Measurements from ENCODE around the gene ECPAS. TPM values are rescaled to one million over a fixed set of nuclear protein-coding genes. Genes with fewer than 3 reads are reported as not detected.

The ECPAS gene
- total RNA-seq, 1 experiment from 2014 or later = 116 TPM

DNA sequence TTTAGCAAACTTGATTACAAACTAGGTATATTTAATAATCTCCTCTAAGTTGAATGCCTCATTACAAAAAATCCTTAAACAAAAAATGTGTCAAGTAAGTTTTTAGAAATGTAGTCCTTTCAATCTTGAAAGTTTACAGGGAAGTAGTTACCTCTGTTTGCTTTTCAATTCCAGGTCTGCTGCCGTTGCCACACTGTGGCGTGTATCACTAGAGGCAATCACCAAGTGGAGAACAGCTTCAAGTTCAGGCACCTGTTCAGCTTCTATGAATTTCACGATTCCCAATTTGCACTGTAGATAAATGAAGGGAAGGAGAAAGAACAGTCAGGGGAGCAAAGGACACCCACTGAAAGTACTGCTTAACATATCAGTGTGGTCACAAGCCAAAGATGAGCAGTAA lies 51.1 kb downstream of the ECPAS start:
- DNase-seq (ENCODE audit: low spot score) = no peak
- TF ChIP-seq, protein P1, sequence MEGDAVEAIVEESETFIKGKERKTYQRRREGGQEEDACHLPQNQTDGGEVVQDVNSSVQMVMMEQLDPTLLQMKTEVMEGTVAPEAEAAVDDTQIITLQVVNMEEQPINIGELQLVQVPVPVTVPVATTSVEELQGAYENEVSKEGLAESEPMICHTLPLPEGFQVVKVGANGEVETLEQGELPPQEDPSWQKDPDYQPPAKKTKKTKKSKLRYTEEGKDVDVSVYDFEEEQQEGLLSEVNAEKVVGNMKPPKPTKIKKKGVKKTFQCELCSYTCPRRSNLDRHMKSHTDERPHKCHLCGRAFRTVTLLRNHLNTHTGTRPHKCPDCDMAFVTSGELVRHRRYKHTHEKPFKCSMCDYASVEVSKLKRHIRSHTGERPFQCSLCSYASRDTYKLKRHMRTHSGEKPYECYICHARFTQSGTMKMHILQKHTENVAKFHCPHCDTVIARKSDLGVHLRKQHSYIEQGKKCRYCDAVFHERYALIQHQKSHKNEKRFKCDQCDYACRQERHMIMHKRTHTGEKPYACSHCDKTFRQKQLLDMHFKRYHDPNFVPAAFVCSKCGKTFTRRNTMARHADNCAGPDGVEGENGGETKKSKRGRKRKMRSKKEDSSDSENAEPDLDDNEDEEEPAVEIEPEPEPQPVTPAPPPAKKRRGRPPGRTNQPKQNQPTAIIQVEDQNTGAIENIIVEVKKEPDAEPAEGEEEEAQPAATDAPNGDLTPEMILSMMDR (conservative IDR thresholded peaks at IDR 0.05; ENCODE audit: low read depth, low read length) = no peak
- no peak for TF ChIP-seq EZH2 (IDR thresholded peaks at IDR 0.05; ENCODE audit: borderline replicate concordance, low read depth, low read length, poor library complexity, severe bottlenecking)
- CTCF ChIA-PET = no interaction called here
- Histone ChIP-seq H3K27me3 (replicated peaks; ENCODE audit: insufficient read depth, low read depth, low read length, poor library complexity) (no peaks in the 10 kb centered on the region), H3K36me3 (ENCODE audit: insufficient read depth, low read length, poor library complexity, severe bottlenecking) (peaks cover 61% of the 10 kb centered on the region), H3K4me3 (ENCODE audit: low read depth, low read length, poor library complexity, severe bottlenecking) (no peak overlapping the region), H3K9me3 (ENCODE audit: low read depth, low read length, poor library complexity, severe bottlenecking) (no peaks in the 10 kb centered on the region), H3K4me1 (ENCODE audit: insufficient read depth, low read length, poor library complexity, severe bottlenecking) (no peaks in the 10 kb centered on the region), H3K27ac (ENCODE audit: low read depth, low read length, poor library complexity, severe bottlenecking) (no peak overlapping the region)
- no TSS peak for BruUV-seq (replicated peaks)
- intact Hi-C loops (cut with micrococcal nuclease; ENCODE audit: unreplicated experiment) = no loop called here
- POLR2A ChIA-PET (ENCODE audit: low non-redundant PET) = no interaction called here

DNA sequence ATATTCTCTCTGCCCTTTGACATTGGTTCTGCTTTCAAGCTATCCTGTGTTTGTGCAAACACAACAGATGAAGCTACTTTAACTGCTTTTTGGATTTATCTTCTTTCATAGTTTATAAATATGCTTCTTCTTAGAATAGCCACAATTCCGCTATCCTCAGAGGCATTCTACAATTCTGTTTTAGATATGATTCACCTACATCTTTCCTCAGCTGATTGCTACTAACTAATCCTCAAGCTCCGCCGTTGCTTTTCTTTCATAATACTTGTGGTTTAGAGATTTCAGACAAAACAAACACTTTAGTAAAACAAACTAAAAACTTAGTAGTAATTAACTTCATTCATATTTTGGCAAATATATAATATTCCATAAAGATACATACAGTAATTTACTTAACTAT lies 52.5 kb downstream of the ECPAS start:
- no TSS peak for BruUV-seq (replicated peaks)
- Histone ChIP-seq H3K4me3 (ENCODE audit: low read depth, low read length, poor library complexity, severe bottlenecking) (no peak overlapping the region), H3K27ac (ENCODE audit: low read depth, low read length, poor library complexity, severe bottlenecking) (no peak overlapping the region), H3K27me3 (replicated peaks; ENCODE audit: insufficient read depth, low read depth, low read length, poor library complexity) (no peaks in the 10 kb centered on the region), H3K4me1 (ENCODE audit: insufficient read depth, low read length, poor library complexity, severe bottlenecking) (peaks cover 11% of the 10 kb centered on the region), H3K9me3 (ENCODE audit: low read depth, low read length, poor library complexity, severe bottlenecking) (no peaks in the 10 kb centered on the region), H3K36me3 (ENCODE audit: insufficient read depth, low read length, poor library complexity, severe bottlenecking) (peaks cover 55% of the 10 kb centered on the region)
- ChIA-PET POLR2A (ENCODE audit: low non-redundant PET) (no interaction called here), CTCF (no interaction called here)
- TF ChIP-seq, protein P1 (conservative IDR thresholded peaks at IDR 0.05; ENCODE audit: low read depth, low read length) = no peak
- TF ChIP-seq EZH2 (IDR thresholded peaks at IDR 0.05; ENCODE audit: borderline replicate concordance, low read depth, low read length, poor library complexity, severe bottlenecking) = no peak
- intact Hi-C loops (cut with micrococcal nuclease; ENCODE audit: unreplicated experiment) = no loop called here
- DNase-seq (ENCODE audit: low spot score) = no peak

DNA sequence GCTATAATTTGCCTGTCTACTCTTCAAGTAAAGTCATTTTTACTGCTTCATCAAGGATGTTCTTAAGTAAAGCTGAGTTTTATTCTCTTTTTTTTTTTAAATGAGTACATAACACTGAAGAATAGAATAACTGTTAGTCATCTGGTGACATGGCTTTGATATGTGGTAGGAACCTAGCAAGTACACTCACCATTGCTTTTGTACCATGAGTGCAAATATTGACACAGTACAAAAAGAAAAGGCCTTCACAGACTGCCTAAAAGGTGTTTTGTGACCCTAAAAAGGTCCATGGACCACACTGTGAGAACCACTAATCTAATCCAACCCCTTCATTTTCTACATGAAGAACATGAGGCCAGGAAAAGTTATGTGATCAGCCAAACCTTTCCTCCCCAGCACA lies 55.0 kb downstream of the ECPAS start:
- no peak for DNase-seq (ENCODE audit: low spot score)
- no TSS peak for BruUV-seq (replicated peaks)
- Histone ChIP-seq H3K9me3 (ENCODE audit: low read depth, low read length, poor library complexity, severe bottlenecking) (no peaks in the 10 kb centered on the region), H3K36me3 (ENCODE audit: insufficient read depth, low read length, poor library complexity, severe bottlenecking) (peaks cover 72% of the 10 kb centered on the region), H3K27ac (ENCODE audit: low read depth, low read length, poor library complexity, severe bottlenecking) (no peak overlapping the region), H3K4me3 (ENCODE audit: low read depth, low read length, poor library complexity, severe bottlenecking) (no peak overlapping the region), H3K4me1 (ENCODE audit: insufficient read depth, low read length, poor library complexity, severe bottlenecking) (peaks cover 11% of the 10 kb centered on the region), H3K27me3 (replicated peaks; ENCODE audit: insufficient read depth, low read depth, low read length, poor library complexity) (no peaks in the 10 kb centered on the region)
- TF ChIP-seq EZH2 (IDR thresholded peaks at IDR 0.05; ENCODE audit: borderline replicate concordance, low read depth, low read length, poor library complexity, severe bottlenecking) = no peak
- TF ChIP-seq, protein P1 (conservative IDR thresholded peaks at IDR 0.05; ENCODE audit: low read depth, low read length) = no peak
- ChIA-PET CTCF (no interaction called here), POLR2A (ENCODE audit: low non-redundant PET) (no interaction called here)
- intact Hi-C loops (cut with micrococcal nuclease; ENCODE audit: unreplicated experiment) = no loop called here

All from A673 (cell line).